Skeletal muscle tissue (tissue), 4 donors: ENCODE data around the gene RBFA. TPM values are rescaled to one million over a fixed set of nuclear protein-coding genes. Genes with fewer than 3 reads are reported as not detected.

Experiments
- H3K27ac ChIP-seq: one replicate; pipeline ENCODE4 v1.7.0; 2013; ENCODE audit warnings: mild to moderate bottlenecking, low read depth, low read length, inconsistent platforms
- H3K27me3 ChIP-seq, 3 donors: one replicate each; pipeline ENCODE4 v1.7.0; 2013; ENCODE audit warnings: low read length in 3 of 3; ENCODE audit not compliant: control insufficient read depth in 3 of 3, insufficient read depth in 3 of 3
- H3K36me3 ChIP-seq, 3 donors: one replicate each; pipeline ENCODE4 v1.7.0; 2013; ENCODE audit warnings: low read length in 3 of 3; ENCODE audit not compliant: control insufficient read depth in 3 of 3, insufficient read depth in 3 of 3
- H3K4me1 ChIP-seq, 3 donors: one replicate each; pipeline ENCODE4 v1.7.0; 2013; ENCODE audit warnings: low read length in 3 of 3, mild to moderate bottlenecking in 3 of 3; ENCODE audit not compliant: control insufficient read depth in 3 of 3, insufficient read depth in 3 of 3
- H3K4me3 ChIP-seq, 3 donors: one replicate each; pipeline ENCODE4 v1.7.0; 2013; ENCODE audit warnings: low read length in 3 of 3
- H3K9ac ChIP-seq, 3 donors: one replicate each; pipeline ENCODE4 v1.7.0; 2013; ENCODE audit warnings: low read length in 3 of 3, mild to moderate bottlenecking in 3 of 3, moderate library complexity in 2 of 3, low read depth in 1 of 3
- H3K9me3 ChIP-seq, 3 donors: one replicate each; pipeline ENCODE4 v1.7.0; 2013; ENCODE audit warnings: low read length in 3 of 3; ENCODE audit not compliant: control insufficient read depth in 3 of 3
- total RNA-seq: library from RNA; depleted of rRNA; stranded (reverse); fragments of >200 nt; gene quantifications from one replicate; pipeline ENCODE4 v1.2.3, GENCODE V29; 2014
- donor health status: Osteomylitis.

Gene RBFA
- total RNA-seq, 1 donor from 2014 or later: 30.8 TPM

GRCh38 chr18:80065705-80066104, 31.5 kb downstream of the RBFA start:
- no peak overlapping the region for H3K27ac ChIP-seq

GRCh38 chr18:80067321-80067720, 33.1 kb downstream of the RBFA start:
- H3K9me3 ChIP-seq: no peaks in the 10 kb centered on the region
- no peak overlapping the region for H3K27ac ChIP-seq
- H3K36me3 ChIP-seq: peaks cover 0 to 4% (median 0%) of the 10 kb centered on the region in 3 donors
- H3K4me3 ChIP-seq: no peak overlapping the region
- H3K4me1 ChIP-seq: no peaks in the 10 kb centered on the region
- H3K9ac ChIP-seq: no peak overlapping the region
- no peaks in the 10 kb centered on the region for H3K27me3 ChIP-seq

More at GRCh38 chr18:80065705-80066104, 31.5 kb downstream of the RBFA start:
- H3K9ac ChIP-seq: no peak overlapping the region
- H3K4me1 ChIP-seq: no peaks in the 10 kb centered on the region
- peaks cover 0 to under 1% (median 0%) of the 10 kb centered on the region in 3 donors for H3K36me3 ChIP-seq
- H3K27me3 ChIP-seq: no peaks in the 10 kb centered on the region
- H3K4me3 ChIP-seq: no peak overlapping the region
- H3K9me3 ChIP-seq: no peaks in the 10 kb centered on the region

GRCh38 chr18:80067897-80068296, 33.7 kb downstream of the RBFA start:
- H3K4me1 ChIP-seq: no peaks in the 10 kb centered on the region
- H3K27me3 ChIP-seq: no peaks in the 10 kb centered on the region
- H3K4me3 ChIP-seq: no peak overlapping the region
- no peaks in the 10 kb centered on the region for H3K9me3 ChIP-seq
- no peak overlapping the region for H3K27ac ChIP-seq
- H3K9ac ChIP-seq: no peak overlapping the region
- H3K36me3 ChIP-seq: peaks cover 0 to 4% (median 0%) of the 10 kb centered on the region in 3 donors

DNA sequence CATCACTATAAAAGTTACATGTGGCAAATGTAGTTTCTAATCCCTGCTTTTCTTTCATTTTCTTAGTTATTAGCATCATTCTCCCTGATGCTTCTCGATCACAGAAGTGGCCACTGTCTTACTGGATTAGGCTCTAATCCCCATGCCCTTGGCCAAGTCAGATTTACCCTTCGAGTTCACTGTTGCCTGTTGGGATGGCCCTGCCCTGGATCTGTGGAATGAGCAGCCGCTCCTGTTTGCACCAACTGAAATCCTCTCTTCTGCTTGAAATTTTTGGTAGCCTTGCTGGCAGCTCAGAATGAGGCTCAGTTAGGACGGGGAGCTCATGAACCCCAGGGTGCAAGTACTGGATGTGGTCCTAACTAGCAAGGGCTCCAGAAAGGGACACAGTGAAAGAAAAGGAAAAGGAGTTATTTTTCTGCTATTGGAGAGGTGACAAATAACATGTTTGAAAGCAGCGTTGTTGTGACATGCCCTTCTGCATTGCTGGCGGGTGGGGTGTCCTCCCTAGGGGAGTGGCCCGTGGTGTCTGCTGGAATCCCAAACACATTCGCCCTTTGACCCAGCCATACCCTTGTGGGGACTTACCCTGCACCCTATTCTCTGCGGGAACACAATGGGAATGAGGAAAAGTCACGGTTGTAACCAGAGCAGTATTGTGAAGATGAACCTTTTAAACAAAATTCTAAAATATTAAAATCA, 34.5 kb downstream of the RBFA start:
- no peaks in the 10 kb centered on the region for H3K27me3 ChIP-seq
- no peak overlapping the region for H3K27ac ChIP-seq
- no peaks in the 10 kb centered on the region for H3K9me3 ChIP-seq
- H3K4me1 ChIP-seq: no peaks in the 10 kb centered on the region
- no peak overlapping the region for H3K9ac ChIP-seq
- H3K36me3 ChIP-seq: peaks cover under 1 to 5% (median under 1%) of the 10 kb centered on the region in 3 donors
- no peak overlapping the region for H3K4me3 ChIP-seq

GRCh38 chr18:80070825-80071224, 36.6 kb downstream of the RBFA start:
- H3K27ac ChIP-seq: no peak overlapping the region
- H3K9ac ChIP-seq: no peak overlapping the region
- H3K27me3 ChIP-seq: no peaks in the 10 kb centered on the region
- no peaks in the 10 kb centered on the region for H3K9me3 ChIP-seq
- peaks cover 3 to 14% (median 4%) of the 10 kb centered on the region in 3 donors for H3K36me3 ChIP-seq
- H3K4me1 ChIP-seq: no peaks in the 10 kb centered on the region
- H3K4me3 ChIP-seq: no peak overlapping the region

GRCh38 chr18:80074183-80074582, 39.9 kb downstream of the RBFA start:
- H3K9ac ChIP-seq: no peak overlapping the region
- no peaks in the 10 kb centered on the region for H3K4me1 ChIP-seq
- H3K9me3 ChIP-seq: no peaks in the 10 kb centered on the region
- no peak overlapping the region for H3K27ac ChIP-seq
- no peaks in the 10 kb centered on the region for H3K27me3 ChIP-seq
- H3K4me3 ChIP-seq: no peak overlapping the region
- peaks cover 3 to 14% (median 4%) of the 10 kb centered on the region in 3 donors for H3K36me3 ChIP-seq

GRCh38 chr18:80074697-80075096, 40.5 kb downstream of the RBFA start:
- H3K27me3 ChIP-seq: no peaks in the 10 kb centered on the region
- no peak overlapping the region for H3K9ac ChIP-seq
- no peak overlapping the region for H3K27ac ChIP-seq
- no peaks in the 10 kb centered on the region for H3K4me1 ChIP-seq
- no peak overlapping the region for H3K4me3 ChIP-seq
- H3K36me3 ChIP-seq: peaks cover 3 to 14% (median 4%) of the 10 kb centered on the region in 3 donors
- no peaks in the 10 kb centered on the region for H3K9me3 ChIP-seq

DNA sequence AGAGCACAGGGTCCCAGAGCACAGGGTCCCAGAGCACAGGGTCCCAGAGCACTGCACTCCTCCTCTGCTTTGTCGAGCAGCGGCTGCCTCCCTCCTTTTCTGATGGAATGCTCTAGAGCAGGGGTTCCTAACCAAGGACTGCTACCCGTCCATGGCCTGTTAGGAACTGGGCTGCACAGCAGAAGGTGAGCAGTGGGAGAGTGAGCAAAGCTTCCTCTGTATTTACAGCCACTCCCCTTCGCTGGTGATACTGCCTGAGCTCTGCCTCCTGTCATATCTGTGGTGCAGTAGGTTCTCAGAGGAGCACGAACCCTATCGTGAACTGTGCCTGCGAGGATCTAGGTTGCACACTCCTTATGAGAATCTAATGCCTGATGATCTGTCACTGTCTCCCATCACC, 41.7 kb downstream of the RBFA start:
- Histone ChIP-seq H3K4me1 (no peaks in the 10 kb centered on the region), H3K4me3 (no peak overlapping the region), H3K36me3 (peaks cover 5 to 20% (median 9%) of the 10 kb centered on the region in 3 donors), H3K9me3 (no peaks in the 10 kb centered on the region), H3K9ac (no peak overlapping the region), H3K27ac (no peak overlapping the region), H3K27me3 (no peaks in the 10 kb centered on the region)

DNA sequence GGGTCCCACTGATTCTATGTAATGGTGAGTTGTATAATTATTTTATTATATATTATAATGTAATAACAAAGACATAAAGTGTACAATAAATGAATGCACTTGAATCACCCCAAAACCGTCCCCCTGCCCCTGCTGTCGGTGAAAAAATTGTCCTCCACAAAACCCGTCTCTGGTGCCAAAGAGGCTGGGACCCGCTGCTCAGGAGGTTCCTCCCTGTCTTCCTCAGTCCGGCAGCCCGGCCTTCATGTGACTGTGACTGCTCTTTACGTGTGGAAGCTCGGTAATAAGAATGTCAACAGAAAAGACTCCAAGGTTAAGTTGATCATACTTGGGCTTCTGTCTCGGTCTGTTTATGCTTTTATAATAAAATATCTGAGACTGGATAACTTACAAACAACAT, 42.1 kb downstream of the RBFA start:
- no peak overlapping the region for H3K9ac ChIP-seq
- peaks cover 5 to 19% (median 9%) of the 10 kb centered on the region in 3 donors for H3K36me3 ChIP-seq
- no peak overlapping the region for H3K4me3 ChIP-seq
- no peak overlapping the region for H3K27ac ChIP-seq
- no peaks in the 10 kb centered on the region for H3K27me3 ChIP-seq
- H3K9me3 ChIP-seq: no peaks in the 10 kb centered on the region
- no peaks in the 10 kb centered on the region for H3K4me1 ChIP-seq

GRCh38 chr18:80077873-80078272, 43.6 kb downstream of the RBFA start:
- Histone ChIP-seq H3K4me3 (no peak overlapping the region), H3K4me1 (no peaks in the 10 kb centered on the region), H3K27ac (no peak overlapping the region), H3K9me3 (no peaks in the 10 kb centered on the region), H3K9ac (no peak overlapping the region), H3K36me3 (peaks cover 5 to 29% (median 13%) of the 10 kb centered on the region in 3 donors), H3K27me3 (no peaks in the 10 kb centered on the region)
